Pancreas (tissue), 10 donors: ENCODE data around the gene RNF207. TPM values are rescaled to one million over a fixed set of nuclear protein-coding genes. Genes with fewer than 3 reads are reported as not detected.

Experiments used
- ATAC-seq, 4 donors: fragments of 200-7000 bp; cut with Tn5 transposase; one replicate each; pipeline versions ENCODE4 v1.8.0 to v1.9.1; 2020; ENCODE audit warnings: mild to moderate bottlenecking in 4 of 4, moderate library complexity in 4 of 4
- DNase-seq, 6 donors: peaks; one replicate each; pipeline ENCODE4 v3.0.0-alpha.2; 2020
- FAIRE-seq: peaks from 2 replicates; lab custom pipeline; 2012; peaks lifted over from hg19 to GRCh38; lab: Jason Lieb, UNC
- H3K27ac ChIP-seq, 4 donors: fragments of 200-600 bp; sonication (generic); 1 replicate in 3 of 4; 2 replicates in 1 of 4; pipeline versions ENCODE4 v1.5.0 to v1.8.0; 2020
- H3K27me3 ChIP-seq, 4 donors: fragments of 200-600 bp; one replicate each; pipeline ENCODE4 v1.8.0; 2021
- H3K36me3 ChIP-seq, 3 donors: fragments of 200-600 bp; sonication (generic) in 1 of 3; one replicate each; pipeline versions ENCODE4 v1.5.0 to v1.8.0; 2020 to 2021
- H3K4me1 ChIP-seq, 3 donors: fragments of 200-600 bp; one replicate each; pipeline ENCODE4 v1.8.0; 2021
- H3K4me3 ChIP-seq, 4 donors: fragments of 200-600 bp; sonication (generic) in 2 of 4; one replicate each; pipeline versions ENCODE4 v1.5.0 to v1.8.0; 2020 to 2021
- H3K9me3 ChIP-seq, 4 donors: fragments of 200-600 bp; one replicate each; pipeline ENCODE4 v1.8.0; 2021
- CTCF ChIP-seq, 4 donors: fragments of 200-600 bp; sonication (generic) in 3 of 4; IDR thresholded peaks; one replicate each; pipeline versions ENCODE4 v1.5.0 to v1.8.0; 2021; ENCODE audit warnings: antibody characterized with exemption in 4 of 4
- WGBS, 2 donors: extraction: QIAGEN DNeasy Blood & Tissue Kit; methylation state at CpG; one replicate each; pipeline ENCODE4 v1.1.7; 2013; 5-methylcytosine and 5-hydroxymethylcytosine counted together
- intact Hi-C, 3 donors: fragments of 100-400 bp; cut with DNase I; formaldehyde crosslinking; loops; one replicate each; pipeline versions ENCODE4 v1.11.1 to v1.14.2; 2022
- polyA plus RNA-seq, 2 donors: library from polyadenylated mRNA; stranded (reverse); fragments of 200-250 nt; gene quantifications; one replicate each; pipeline ENCODE4 v1.2.3, GENCODE V29; 2013
- total RNA-seq, 6 donors: library from RNA; stranded (reverse); fragmentation: NEBNext Ultra II Directional in 4 of 6; extraction: Animal tissue kit (Norgen Biotek cat#: 25700) in 4 of 6; gene quantifications; one replicate each; pipeline versions ENCODE4 v1.2.1 to v1.2.4, GENCODE V29; 2021 to 2023
- donor health status: healthy with polysubstance abuse.
- donor health status: DM: no; HTN: no; CAD: no; lungs with moderate emphysema.
- donor health status: DM: no; HTN: no; CAD: no.
- donor health status: control.
- donor health status: control.
- donor health status: Bipolar disorder and iron deficiency.
- donor health status: DM: yes; HTN: yes; CAD: no.
- donor health status: DM: no; HTN: no; CAD: no.
- donor health status: DM: no; HTN: no; CAD: no.
- donor health status: DM: yes; HTN: yes; CAD: no.

The RNF207 gene
- total RNA-seq = 10 to 100 TPM in 5 of 6 donors, 1 to 10 TPM in 1; 7.1 to 21.6 (median 12.5) TPM
- polyA plus RNA-seq = 10 to 100 TPM; 26.2 to 52.8 TPM

- H3K36me3 ChIP-seq = peaks cover 0 to 1% (median 0%) of the 10 kb centered on the region in 3 donors
- intact Hi-C loops = no loop called here
- H3K27ac ChIP-seq = peak within 1 kb of the TSS; percentile 79 to 81 (median 80)
- H3K4me1 ChIP-seq = peaks cover 0 to 3% (median 0%) of the 10 kb centered on the region in 3 donors
- no peak for FAIRE-seq
- ATAC-seq = peak; percentile 72 to 86 (median 78)
- TF ChIP-seq CTCF (IDR thresholded peaks at IDR 0.05) = no peak
- WGBS, 2 donors = 8% methylated on average over 64 to 66 of the region's 66 CpGs
- peak; percentile 68 to 90 (median 72) for DNase-seq
- peak within 1 kb of the TSS; percentile 44 to 77 (median 52) for H3K4me3 ChIP-seq
- no peaks in the 10 kb centered on the region for H3K27me3 ChIP-seq
- no peaks in the 10 kb centered on the region for H3K9me3 ChIP-seq
Measured at GRCh38 chr1:6205849-6206519, at the start of gene RNF207. Gene RNF207, plus strand, starts transcription at chr1:6206119. Its CDS starts 417 bp downstream, at chr1:6206536.

GRCh38 chr1:6157132-6157527 lies 48.8 kb upstream of the RNF207 start:
- no peak for FAIRE-seq
- no peak for ATAC-seq
- no peaks in the 10 kb centered on the region for H3K9me3 ChIP-seq
- H3K27me3 ChIP-seq = no peaks in the 10 kb centered on the region
- DNase-seq = no peak
- intact Hi-C loops = no loop called here
- WGBS, 2 donors = 29 to 42% methylated on average over 2 of the region's 2 CpGs
- no peak overlapping the region for H3K27ac ChIP-seq
- TF ChIP-seq CTCF (IDR thresholded peaks at IDR 0.05) = no peak
- no peaks in the 10 kb centered on the region for H3K4me1 ChIP-seq
- H3K36me3 ChIP-seq = no peaks in the 10 kb centered on the region
- no peak overlapping the region for H3K4me3 ChIP-seq

GRCh38 chr1:6157528-6158174 lies 48.3 kb upstream of the RNF207 start:
- no peaks in the 10 kb centered on the region for H3K9me3 ChIP-seq
- H3K4me1 ChIP-seq = no peaks in the 10 kb centered on the region
- WGBS, 2 donors = 35 to 39% methylated on average over 15 of the region's 15 CpGs
- H3K27ac ChIP-seq = no peak overlapping the region
- H3K4me3 ChIP-seq = no peak overlapping the region
- FAIRE-seq (no peak), DNase-seq (peak in 1 of 6 donors; percentile 30), ATAC-seq (peak in 2 of 4 donors; percentile 57 to 83)
- intact Hi-C loops = no loop called here
- no peaks in the 10 kb centered on the region for H3K27me3 ChIP-seq
- no peaks in the 10 kb centered on the region for H3K36me3 ChIP-seq
- TF ChIP-seq CTCF (IDR thresholded peaks at IDR 0.05) = no peak

- no peaks in the 10 kb centered on the region for H3K9me3 ChIP-seq
- no peak overlapping the region for H3K4me3 ChIP-seq
- no peaks in the 10 kb centered on the region for H3K4me1 ChIP-seq
- H3K27me3 ChIP-seq = no peaks in the 10 kb centered on the region
- TF ChIP-seq CTCF (IDR thresholded peaks at IDR 0.05) = no peak
- intact Hi-C loops = no loop called here
- H3K27ac ChIP-seq = no peak overlapping the region
- no peaks in the 10 kb centered on the region for H3K36me3 ChIP-seq
- FAIRE-seq (no peak), ATAC-seq (no peak), DNase-seq (no peak)
- 62 to 69% methylated on average over 8 of the region's 8 CpGs for WGBS, 2 donors
Measured at GRCh38 chr1:6158181-6158580, 47.7 kb upstream of the RNF207 start.

GRCh38 chr1:6162341-6162740 lies 43.6 kb upstream of the RNF207 start:
- Histone ChIP-seq H3K4me1 (no peaks in the 10 kb centered on the region), H3K36me3 (no peaks in the 10 kb centered on the region), H3K27ac (no peak overlapping the region), H3K9me3 (no peaks in the 10 kb centered on the region), H3K27me3 (no peaks in the 10 kb centered on the region), H3K4me3 (no peak overlapping the region)
- ATAC-seq (no peak), FAIRE-seq (no peak), DNase-seq (no peak)
- intact Hi-C loops = no loop called here
- no peak for TF ChIP-seq CTCF (IDR thresholded peaks at IDR 0.05)
- WGBS, 2 donors = 58 to 67% methylated on average over 7 of the region's 7 CpGs
